GM19395 (cell line): ENCODE results near the gene RIMKLB.
"Not testable (repeated sequence)": the region's sequence is repeated elsewhere in the genome, so short reads cannot be mapped to it uniquely, and the experiment has no call there.

Experiments used
- ATAC-seq: cut with Tn5 transposase; IDR thresholded peaks from one replicate; pipeline ENCODE4 v1.9.1; 2021; ENCODE audit warnings: mild to moderate bottlenecking, moderate library complexity; ENCODE audit not compliant: unreplicated experiment

Gene RIMKLB

DNA sequence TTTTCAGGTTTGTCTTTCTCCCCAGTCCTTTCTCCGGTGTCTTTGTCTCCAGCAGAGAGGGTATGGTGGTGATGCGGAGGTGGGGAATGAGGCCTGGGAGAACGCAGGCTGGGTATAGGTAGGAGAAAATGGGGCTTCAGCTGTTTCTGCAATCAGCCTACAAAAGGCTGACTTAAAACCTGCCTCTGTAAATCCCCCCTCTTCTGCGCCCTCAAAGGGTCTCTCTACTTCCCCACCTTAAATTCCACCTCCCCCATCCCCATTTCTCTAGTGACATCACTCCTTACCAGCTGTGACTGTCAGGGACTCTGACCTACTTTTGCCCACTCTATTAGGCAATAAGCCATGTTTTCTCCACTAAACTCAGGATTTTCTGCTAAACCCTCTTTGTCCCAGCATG is 8.1 kb upstream of the RIMKLB start:
- ATAC-seq = no peak

DNA sequence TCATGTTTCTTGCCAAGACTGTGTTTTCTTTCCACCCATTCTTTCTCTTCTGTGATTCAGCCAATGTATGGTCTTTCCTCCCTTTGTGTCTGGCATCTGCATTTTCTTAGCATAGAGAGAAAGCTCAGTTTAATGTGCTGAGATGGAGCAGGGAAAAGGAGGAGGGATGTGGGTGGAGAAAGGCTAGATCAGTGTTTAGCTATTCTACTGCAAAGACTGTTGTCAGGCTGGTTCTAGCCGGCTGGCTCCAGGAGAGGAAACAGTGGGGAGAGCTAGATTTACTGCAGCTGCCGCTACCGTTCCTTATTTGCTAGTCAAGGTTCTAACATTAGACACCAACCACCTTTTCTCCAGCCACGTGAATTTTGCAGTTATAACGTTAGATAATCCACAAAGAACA is 5.2 kb upstream of the RIMKLB start:
- ATAC-seq = no peak

DNA sequence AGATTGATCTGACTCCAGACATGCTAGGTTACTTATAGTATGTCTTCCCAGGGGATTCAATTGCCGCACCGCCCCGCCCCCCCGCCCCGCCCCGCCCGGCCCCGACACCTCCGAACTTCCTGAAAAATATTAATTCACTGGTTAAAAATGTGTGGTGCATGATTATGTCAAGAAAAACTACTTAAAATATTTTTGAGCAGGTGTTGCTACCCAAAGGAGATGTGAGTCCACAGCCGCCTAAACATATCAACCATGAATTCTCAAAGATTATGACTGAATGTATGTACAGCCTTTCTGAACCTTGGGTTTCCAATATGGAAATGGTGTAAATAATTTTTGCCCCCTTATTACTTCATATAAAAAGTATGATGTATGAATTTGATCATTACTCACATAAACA is 2.7 kb upstream of the RIMKLB start:
- no peak for ATAC-seq

DNA sequence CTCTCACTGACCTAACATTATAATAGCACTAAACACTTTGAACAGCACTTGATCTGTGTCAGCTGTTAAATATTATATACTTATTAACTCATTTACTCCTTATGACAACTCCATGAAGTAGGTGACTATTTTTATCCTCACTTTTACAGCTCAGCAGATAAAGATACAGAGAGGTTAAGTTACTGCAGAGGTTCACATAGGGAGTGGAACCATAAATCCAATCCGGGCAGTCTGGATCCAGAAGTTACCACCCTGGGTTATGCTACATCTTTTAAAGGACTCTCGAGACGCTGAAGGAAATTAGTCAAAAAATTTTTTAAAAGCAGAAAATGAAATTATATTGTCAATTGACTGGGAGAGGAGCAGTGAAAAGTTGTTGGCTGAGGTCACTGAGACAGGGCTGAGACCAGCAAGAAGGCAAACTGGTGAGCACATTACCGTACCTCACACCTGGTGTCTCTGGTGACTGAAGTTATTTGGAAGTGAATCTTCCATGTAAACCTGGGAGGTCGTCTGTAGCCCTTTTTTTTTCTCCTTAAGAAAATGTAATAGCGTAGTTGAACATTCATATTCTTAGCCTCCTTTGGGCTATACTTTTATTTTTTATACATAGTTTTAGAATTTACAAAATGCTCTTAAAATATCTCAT is 1.2 kb upstream of the RIMKLB start:
- ATAC-seq = no peak

DNA sequence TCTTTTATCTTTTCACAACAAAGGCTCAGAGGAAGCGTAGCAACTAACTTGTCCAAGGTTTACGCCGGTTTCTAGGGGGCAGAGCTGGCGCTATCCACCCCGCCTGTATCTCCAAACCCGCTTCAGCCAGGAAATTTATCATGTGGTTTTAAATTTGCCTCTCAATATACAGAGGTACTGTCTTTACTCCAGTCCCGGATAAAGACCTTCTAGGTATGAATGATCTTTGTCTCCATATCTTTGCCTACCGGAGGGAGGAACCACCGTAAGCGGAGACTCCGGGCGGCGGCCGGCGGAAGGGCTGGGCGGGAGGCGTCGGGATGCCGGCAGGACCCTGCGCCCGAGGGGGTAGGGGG is 693 bp upstream of the RIMKLB start:
- peak; percentile 18 for ATAC-seq

DNA sequence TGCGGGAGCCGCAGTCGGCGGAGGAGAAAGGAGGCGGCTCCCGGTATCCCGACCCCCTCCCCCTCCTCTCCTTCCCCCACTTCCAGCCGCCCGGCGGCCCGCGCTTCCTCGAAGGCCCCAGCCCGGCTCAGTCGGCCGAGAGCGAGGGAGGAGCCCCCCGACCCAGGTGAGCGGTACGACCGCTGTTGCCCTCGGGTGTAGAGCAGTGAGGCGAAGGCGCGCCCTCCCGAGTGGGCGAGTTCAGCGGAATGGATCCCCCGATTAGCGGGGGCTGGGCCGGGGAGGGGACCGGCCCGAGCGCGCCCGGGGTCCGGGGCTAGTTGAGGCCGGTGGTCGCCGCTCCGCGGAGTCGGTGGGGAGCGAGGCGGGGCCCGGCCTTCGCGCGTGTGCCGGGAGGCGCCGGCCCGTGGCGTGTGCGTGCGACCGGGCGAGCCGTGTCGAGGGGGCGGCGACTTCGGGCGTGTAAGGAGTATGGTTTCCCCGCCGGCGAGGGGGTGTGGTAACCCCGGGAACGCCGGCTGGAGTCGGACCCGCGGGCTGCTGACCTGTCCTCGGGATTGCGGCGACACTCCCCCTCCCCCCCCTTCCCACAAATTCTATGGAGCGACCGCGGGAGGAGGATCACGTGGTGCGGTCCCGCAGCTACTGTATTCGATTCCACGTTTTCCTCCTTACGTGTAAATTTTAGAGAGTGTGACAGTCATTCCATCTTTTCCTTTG is 501 bp downstream of the RIMKLB start:
- ATAC-seq = peak; percentile 31

DNA sequence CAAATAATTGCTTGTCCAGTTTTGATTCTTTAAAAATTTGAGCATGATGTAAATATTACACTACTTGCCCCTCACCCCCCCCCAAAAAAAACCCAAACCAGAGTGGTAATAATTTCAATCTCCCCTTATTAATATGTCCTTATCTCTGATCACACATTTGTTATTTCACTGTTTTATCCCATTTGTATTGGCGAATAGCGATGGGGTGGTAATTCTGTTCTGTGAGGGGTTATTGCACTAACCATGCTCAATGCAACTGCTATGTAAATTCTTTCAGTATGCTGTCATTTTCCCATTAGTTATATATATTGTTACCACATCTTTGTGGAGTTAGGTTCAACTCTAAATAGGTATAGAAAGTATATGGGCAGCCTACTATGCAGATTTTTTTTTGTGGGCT is 1.1 kb downstream of the RIMKLB start:
- ATAC-seq = no peak

DNA sequence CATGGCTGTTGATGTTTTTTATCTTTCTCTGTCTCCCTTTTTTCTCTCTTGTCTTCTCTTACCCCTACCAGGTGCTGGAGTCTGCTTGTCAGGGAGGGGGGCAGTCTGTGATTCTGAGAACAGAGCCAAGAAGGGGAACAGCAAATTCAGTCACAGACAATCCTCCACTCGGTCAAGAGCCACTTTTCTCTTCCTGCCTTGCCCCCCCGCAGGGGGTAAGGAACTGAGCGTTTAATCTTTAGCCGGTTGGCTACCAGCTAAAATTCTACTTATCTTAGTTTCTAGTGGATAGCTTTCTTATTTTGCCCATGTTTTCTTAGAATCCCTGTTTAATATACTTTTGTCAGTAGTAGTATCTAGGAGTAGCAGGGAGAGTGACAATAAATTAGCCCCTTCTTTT is 1.9 kb downstream of the RIMKLB start:
- ATAC-seq = no peak

DNA sequence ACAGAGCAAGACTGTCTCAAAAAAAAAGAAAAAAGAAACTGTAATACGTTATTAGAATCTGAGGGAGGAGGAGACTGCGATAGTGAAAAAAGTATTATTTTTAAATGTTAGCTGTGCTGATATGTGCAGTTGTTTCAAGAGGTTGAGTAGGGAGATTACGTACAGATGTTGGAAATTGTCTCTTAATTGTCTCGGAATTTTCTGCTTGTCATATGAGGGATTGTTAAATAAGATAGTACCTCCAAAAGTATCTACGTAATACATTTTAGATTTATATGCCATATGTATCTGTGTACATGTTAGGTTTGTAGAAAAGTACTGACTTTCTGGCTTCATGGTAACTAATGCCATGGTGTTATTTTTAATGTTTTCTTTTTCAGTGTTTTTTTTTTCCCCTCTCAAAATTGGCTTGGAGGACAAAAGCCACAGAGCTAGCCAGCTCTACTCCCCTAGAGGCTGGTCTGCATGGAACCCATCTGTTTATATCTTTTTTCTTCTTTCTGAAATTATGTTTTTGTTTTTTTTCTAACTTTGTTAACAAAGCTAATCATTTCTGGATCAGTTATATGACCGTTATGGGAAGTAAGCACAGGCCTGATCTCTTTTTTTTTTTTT is 3.4 kb downstream of the RIMKLB start:
- no peak for ATAC-seq

DNA sequence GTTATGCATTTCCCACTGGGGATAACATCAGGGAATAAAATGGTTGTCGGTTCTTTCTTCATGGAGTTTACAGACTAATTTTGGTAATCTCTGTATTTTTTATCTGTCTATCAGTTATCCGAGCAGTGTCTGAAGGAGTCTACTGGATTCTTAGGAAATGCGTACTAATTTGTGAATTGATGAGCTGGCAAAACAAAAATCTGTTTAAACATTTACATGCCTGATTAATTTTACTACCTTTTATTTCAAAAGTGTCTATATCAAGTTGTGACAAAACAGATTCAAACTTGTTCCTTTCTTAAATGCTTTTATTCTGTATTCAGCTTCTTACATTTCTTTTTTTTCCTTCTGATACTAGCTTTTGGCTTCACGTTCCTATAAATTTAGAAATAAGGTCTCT is 4.4 kb downstream of the RIMKLB start:
- ATAC-seq = no peak

DNA sequence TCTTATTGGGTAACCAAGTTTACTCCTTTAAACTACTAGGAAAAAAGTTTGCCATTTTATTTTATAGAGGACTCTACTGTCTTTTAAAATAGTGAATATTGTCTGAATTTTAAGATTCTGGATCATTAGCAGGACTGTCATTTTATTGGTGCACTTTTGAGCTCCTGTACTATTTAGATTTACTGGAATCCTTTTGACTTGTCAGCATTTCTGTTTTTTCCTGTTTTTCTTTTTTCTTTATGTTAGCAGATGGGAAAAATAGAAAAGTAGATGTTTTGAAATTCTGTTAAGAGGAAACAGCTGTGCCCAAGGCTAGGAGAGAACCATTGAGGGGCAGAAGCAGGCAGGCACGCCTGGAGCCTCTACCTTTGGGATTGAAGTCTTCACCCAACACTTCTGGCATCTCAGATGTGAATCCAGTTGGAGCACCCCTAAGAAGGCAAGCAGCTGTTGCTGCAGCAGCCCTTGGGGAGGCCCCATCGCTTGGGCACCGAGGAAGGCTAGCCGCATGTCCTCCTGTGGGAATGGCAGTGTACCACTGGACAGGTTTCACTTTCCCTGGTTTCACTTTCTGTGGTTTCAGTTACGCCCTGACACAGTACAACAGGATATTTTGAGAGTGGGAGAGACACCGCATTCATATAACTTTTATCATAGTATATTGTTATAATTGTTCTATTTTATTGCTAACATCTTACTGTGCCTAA is 11.5 kb downstream of the RIMKLB start:
- ATAC-seq = no peak

DNA sequence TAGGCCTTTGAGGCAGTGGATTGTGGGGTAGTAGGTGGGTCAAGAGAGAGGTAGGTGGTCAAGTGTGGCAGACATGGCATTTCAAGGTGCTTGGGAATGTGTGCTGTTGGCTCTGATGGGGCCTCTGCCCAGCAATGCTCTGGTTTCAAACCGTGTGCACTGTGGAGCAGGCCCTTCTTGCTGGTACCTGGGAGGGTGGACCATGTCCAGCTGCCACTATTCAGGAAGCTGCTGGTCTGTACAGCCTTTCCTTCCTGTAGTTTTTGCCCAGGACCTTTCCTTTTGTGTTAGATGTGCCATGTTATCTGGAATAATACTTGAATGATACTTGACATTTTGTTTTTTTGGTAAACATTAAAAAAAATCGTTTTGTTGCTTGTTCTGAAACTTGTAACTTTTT is 14.8 kb downstream of the RIMKLB start:
- no peak for ATAC-seq

DNA sequence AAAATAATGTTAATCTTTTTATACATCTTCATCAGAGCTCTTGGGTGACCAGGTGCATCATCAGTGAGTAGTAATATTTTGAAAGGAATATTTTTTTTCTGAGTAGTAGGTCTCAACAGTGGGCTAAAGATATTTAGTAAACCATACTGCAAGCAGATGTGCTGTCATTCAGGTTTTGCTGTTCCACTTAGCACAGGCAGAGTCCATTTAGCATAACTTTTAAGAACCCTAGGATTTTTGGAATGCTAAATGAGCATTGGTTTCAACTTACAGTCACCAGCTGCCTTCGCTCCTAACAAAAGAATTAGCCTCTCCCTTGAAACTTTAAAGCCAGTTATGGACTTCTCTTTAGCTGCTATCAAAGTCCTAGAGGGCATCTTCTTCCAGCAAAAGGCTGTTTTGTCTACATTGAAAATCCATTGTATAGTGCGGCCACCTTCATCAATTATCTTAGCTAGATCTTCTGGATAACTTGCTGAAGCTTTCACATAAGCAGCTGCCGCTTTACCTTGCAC is 24.6 kb downstream of the RIMKLB start:
- no peak for ATAC-seq

DNA sequence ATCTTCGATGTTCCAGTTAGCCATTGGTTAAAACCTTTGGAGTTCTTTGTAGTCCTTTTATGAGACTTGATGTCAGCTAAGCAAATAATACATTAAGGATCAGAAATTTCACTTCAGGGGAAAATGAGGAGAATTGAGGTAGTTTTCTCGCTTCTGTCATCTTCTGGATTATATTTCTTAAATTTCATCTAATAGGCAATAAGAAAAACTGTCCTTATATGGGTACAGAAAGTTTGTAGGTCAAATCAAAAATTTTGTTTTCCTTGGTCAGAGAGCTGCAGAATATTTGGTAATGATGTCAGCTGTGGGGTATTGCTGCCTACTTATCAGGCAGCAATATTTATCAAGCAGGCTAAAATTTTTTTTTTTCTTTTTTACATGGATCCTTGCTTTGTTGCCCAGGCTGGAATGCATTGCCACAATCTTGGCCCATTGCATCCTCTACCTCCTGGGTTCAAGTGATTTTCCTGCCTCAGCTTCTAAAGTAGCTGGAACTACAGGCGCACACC is 37.1 kb downstream of the RIMKLB start:
- ATAC-seq = no peak

DNA sequence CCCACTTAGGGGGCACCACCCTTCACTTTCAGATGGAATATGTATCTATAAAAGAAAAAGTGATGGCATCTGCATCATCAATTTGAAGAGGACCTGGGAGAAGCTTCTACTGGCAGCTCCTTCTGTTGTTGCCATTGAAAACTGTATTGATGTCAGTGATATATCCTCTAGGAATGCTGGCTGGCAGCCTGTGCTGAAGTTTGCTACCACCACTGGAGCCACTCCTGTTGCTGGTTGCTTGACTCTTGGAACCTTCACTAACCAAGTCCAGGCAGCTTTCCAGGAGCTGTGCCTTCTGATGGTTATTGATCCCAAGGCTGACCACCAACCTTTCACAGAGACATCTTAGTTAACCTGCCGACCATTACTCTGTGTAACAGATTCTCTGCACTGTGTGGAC is 44.7 kb downstream of the RIMKLB start:
- no peak for ATAC-seq

DNA sequence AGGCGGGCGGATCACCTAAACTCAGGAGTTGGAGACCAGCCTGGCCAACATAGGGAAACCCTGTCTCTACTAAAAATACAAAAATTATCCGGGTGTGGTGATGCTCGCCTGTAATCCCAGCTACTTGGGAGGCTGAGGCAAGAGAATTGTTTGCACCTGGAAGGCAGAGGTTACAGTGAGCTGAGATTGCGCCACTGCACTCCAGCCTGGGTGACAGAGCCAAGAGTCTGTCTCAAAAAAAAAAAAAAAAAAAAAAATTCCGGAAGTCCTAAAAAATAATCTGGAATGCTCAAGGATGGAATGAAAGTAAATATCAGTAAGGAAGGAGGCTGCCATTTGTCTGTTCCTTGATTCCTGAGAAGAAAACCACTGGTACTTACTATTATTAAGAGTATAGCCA is 45.3 kb downstream of the RIMKLB start:
- not testable (repeated sequence) for ATAC-seq

DNA sequence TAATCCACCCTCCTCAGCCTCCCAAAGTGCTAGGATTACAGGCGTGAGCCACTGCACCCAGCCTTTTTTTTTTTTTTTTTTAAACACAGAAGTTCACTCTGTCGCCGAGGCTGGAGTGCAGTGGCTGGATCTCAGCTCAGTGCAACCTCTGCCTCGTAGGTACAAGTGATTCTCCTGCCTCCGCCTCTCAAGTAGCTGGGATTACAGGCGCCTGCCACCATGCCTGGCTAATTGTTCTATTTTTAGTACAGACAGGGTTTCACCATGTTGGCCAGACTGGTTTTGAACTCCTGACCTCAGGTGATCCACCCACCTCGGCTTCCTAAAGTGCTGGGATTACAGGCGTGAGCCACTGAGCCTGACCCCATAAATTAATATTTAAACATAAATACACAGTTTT is 47.8 kb downstream of the RIMKLB start:
- not testable (repeated sequence) for ATAC-seq

DNA sequence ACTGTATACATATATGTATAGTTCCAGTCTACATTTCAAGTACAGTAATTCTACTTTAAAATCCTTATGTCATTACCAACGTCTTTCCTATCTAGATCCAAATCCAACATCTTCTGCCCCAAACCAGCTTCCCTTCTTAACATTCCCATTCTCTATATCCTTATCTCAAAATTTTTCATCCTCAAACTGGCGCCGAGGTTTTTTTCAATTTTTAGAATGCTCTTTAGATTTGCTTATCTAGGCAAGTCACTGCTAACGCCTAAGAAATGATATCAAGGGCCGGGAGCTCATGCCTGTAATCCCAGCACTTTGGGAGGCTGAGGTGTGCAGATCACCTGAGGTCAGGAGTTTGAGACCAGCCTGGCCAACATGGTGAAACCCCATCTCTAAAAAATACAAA is 48.3 kb downstream of the RIMKLB start:
- ATAC-seq = no peak

DNA sequence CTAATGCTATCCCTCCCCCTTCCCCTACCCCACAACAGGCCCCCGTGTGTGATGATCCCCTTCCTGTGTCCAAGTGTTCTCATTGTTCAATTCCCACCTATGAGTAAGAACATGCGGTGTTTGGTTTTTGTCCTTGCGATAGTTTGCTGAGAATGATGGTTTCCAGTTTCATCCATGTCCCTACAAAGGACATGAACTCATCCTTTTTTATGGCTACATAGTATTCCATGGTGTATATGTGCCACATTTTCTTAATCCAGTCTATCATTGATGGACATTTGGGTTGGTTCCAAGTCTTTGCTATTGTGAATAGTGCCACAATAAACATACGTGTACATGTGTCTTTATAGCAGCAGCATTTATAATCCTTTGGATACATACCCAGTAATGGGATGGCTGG is 62.3 kb downstream of the RIMKLB start:
- ATAC-seq = not testable (repeated sequence)

DNA sequence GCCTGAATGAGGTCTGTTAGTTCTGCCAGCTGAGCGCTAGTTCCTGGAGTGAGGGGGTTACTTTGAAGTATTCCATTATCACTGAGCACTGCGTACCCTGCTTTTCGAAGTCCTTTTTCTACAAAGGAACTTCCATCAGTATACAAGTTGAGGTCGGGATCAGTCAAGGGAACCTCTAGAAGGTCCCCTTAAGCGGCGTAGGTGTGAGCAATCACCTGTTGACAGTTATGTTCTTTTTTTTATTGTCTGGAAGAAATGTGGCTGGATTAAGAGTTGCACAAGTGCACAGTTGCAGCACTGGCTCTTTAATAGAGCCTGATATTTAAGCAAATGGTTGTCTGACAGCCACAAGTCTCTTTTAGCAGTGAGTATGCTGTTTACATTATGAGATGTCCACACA is 64.9 kb downstream of the RIMKLB start:
- not testable (repeated sequence) for ATAC-seq

DNA sequence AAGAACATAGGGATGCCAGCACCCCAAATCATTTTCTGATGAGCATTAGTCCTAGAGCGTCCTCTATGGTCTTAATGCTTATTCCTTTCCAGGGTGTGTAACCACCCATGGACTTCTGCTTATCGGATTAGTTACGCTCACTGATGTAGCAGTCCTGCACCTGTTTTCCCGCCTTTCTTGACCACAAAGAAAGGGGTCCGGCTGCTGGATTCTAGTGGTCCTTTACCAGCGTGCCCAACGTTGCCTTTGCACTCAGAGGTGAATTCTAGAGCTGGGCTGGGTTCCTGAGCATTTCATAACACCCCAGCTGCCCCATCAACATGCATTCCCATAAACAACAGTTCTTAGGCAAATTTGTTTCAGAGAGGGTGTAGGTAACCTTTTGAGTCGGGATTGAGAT is 68.3 kb downstream of the RIMKLB start:
- ATAC-seq = not testable (repeated sequence)
